Stimulated activated CD4-positive, alpha-beta T cell treated with anti-CD3 and anti-CD28 coated beads, Interleukin-1b, Interleukin-23, amount 100 ng/mL, for 48 hours (primary cell): ENCODE data around the gene TSC22D4.

Experiments used
- DNase-seq: peaks from one replicate; pipeline ENCODE4 v3.0.0-alpha.2; 2020

The TSC22D4 gene

DNA sequence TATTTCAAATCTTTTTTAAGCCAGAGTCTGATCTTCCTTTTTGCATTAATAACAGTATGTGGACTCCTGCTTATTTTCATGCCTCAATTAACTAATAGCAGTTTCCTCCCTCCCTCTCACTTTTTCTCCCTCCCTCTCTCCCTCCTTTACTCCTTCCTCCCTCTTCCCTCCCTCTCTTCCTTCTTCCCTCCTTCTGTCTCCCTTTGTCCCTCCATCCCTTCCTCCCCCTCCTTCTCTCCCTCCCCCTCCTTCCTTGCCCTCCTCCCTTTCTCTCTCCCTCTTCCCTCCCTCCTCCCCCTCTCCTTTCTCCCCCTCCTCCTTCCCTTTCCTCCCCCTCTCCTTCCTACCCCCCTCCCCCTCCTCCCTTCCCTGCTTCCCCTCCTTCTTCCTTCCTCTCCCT is 52.5 kb downstream of the TSC22D4 start:
- no peak for DNase-seq

DNA sequence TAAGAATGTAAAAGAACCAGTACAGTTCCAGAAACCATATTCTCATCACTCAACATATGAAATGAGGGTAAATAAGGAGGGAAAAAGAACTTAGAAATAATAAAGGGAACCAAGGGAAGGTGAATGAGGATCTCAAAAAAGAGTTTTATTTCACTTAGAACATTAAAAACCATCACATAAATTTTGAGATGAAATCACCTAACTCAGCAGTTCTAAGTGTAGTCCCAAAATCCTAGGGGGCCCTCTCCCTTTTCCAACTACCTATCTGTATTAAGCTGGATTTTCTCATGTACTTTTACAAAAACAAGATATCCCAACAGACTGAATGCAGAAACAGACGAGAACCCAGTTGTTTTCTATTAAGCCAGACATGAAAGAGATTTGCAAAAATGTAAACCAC is 53.7 kb downstream of the TSC22D4 start:
- no peak for DNase-seq

DNA sequence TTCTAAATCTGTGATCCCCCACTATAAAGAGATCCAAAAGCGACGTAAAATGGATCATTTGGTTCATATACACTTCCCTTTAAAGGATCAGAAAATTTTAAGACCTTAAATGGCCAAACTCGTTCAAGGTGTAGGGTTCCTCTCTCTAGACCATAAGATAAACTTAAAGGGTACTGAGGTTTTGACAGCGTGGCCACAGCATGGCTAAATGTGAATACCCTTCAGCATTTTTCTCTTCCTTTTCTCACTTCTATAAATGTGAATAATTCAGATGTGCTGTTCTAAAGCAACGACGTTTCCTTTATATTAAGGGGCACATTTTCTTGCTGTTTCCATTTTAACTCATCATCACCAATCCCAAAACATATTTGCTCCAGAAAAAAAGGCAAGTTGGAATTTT is 55.7 kb downstream of the TSC22D4 start:
- no peak for DNase-seq

DNA sequence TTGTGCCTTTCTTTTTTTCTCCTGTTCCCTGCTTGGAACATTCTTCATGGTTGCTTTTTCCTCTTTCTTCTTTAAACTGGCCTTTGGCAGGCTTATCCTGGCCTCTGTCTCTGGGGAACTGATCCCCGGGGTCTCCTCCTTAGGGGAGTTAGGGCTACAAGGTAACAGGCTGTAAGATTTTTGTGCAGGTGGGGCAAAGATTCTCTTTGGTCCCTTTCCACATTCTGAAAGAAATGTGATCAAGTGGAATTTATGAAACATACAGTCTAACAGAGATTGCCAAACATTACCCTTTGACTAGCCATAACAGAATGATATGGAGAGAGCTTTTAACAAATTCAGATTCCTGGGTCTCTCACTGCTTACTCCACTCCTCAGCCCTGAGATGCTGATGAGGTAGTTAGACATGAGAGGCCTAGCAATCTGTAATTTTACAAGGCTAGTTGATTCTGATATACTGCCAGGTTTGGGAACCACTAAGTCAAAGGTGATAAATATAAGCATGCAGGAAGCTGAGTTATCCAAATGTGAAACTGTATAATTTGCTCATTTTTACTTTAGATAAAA is 59.3 kb downstream of the TSC22D4 start:
- DNase-seq, result no peak

DNA sequence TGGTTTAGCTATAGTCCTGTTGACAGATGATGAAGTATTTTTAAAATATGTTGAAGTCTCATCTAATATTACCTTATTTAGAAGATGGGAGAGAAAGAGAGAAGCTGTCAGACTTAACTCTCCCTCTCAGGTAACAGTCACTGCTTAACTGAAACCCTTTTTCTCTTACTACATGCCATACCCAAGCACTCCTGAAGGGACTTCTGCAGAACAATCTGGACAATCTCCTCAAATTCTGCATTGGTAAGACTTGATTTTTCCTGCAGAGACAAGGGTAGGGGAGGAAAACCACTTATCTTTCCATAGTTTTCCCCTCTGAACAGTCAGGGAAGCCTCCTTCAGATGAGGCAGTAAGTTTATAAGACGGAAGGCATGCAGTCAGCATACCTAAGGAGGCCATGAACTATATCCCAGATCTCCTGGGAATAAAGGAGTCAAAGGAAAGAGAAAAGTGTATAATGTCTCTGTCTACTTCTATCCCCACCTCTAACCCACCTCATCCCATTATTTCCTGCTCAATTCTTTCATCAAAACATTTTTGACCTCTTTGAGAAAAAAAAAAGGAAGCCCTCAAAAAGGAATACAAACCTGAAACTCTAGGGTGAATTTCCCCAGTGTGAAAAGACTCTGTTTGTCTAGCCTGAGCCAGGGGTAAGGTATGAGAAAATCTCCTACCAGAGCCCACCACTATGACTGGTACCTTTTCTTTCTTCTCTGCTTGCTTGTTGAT is 59.9 kb downstream of the TSC22D4 start:
- DNase-seq, result no peak
